IPS DF 4.7 (cell line): Measurements from ENCODE around the gene DAGLB.
A peak's percentile ranks its signal among the peaks of the same experiment; 100 is the strongest.
"Not testable (repeated sequence)": the region's sequence is repeated elsewhere in the genome, so short reads cannot be mapped to it uniquely, and the experiment has no call there.

ENCODE experiments used
- DNase-seq: peaks from one replicate; pipeline ENCODE4 v3.0.0-alpha.2; 2013; ENCODE audit warnings: low spot score; ENCODE audit errors: extremely low read depth

Gene DAGLB, protein sequence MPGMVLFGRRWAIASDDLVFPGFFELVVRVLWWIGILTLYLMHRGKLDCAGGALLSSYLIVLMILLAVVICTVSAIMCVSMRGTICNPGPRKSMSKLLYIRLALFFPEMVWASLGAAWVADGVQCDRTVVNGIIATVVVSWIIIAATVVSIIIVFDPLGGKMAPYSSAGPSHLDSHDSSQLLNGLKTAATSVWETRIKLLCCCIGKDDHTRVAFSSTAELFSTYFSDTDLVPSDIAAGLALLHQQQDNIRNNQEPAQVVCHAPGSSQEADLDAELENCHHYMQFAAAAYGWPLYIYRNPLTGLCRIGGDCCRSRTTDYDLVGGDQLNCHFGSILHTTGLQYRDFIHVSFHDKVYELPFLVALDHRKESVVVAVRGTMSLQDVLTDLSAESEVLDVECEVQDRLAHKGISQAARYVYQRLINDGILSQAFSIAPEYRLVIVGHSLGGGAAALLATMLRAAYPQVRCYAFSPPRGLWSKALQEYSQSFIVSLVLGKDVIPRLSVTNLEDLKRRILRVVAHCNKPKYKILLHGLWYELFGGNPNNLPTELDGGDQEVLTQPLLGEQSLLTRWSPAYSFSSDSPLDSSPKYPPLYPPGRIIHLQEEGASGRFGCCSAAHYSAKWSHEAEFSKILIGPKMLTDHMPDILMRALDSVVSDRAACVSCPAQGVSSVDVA

GRCh38 chr7:6447581-6448199, at the start of gene DAGLB:
TSS of gene DAGLB (minus strand) at chr7:6447954. CDS start at chr7:6447842, 112 bp downstream.
- peak; percentile 80 for DNase-seq

GRCh38 chr7:6497637-6497905, 49.8 kb upstream of the DAGLB start:
- DNase-seq, result no peak

DNA sequence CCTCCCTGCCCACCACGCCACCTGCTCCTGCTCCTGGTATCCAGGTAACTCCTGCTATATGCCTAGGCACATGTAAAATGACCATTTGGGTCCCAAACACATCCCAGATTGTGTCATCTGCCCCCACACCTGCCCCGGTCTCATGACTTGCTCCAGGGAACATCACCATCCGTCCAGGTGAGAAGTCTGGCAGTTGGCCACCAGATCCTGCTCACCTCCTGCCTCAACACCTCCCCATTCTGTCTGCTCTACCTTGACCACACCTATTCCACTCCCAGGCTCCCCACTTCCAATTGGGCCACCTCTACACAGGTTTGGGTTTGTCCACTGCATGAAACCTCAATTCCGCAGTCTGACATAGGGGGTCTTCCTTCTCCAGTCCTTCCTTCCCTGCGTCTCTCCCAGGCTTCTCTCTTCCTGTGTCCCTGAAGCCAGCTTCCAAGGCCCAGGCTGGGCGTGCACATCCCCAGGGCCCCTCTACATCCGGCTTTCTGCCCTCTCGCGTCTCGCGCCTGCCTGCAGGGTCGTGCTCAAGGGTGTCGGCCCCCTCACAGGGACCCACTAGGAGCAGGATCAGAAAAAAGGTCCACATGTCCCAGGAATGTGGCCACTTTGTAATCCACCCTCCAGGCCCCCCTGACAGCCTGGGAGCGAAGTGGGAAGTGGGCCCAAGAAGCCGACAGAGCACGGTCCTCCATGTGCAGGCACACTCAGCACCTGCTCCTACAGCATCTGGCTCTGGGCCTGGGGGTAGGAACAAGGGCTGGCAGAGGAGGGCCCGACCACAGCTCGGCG, 49.3 kb upstream of the DAGLB start:
- DNase-seq, result no peak

- no peak for DNase-seq
Measured at GRCh38 chr7:6495597-6496262, 48.0 kb upstream of the DAGLB start.

- no peak for DNase-seq
Measured at GRCh38 chr7:6494365-6494764, 46.6 kb upstream of the DAGLB start.

GRCh38 chr7:6491194-6491593, 43.4 kb upstream of the DAGLB start:
- no peak for DNase-seq

DNA sequence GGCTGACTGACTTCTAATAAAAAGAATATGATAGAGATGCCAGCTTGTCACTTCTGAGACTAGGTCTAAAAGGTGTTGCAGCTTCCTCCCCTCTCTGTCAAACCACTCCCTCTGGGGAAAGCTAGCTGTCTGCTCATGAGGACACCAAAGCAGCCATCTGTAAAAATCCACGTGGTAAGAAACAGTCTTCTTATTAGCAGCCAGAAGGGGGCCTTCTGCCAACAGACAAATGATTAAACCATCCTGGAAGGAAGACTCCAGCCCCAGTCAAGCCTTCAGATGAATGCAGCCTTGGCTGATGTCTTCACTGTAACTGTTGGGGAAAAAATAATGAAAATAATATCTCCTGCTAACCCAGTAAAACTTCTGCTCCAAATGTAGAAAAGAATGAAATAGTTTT, 41.9 kb upstream of the DAGLB start:
- no peak for DNase-seq

GRCh38 chr7:6487184-6487545, 39.4 kb upstream of the DAGLB start:
- DNase-seq, result no peak

DNA sequence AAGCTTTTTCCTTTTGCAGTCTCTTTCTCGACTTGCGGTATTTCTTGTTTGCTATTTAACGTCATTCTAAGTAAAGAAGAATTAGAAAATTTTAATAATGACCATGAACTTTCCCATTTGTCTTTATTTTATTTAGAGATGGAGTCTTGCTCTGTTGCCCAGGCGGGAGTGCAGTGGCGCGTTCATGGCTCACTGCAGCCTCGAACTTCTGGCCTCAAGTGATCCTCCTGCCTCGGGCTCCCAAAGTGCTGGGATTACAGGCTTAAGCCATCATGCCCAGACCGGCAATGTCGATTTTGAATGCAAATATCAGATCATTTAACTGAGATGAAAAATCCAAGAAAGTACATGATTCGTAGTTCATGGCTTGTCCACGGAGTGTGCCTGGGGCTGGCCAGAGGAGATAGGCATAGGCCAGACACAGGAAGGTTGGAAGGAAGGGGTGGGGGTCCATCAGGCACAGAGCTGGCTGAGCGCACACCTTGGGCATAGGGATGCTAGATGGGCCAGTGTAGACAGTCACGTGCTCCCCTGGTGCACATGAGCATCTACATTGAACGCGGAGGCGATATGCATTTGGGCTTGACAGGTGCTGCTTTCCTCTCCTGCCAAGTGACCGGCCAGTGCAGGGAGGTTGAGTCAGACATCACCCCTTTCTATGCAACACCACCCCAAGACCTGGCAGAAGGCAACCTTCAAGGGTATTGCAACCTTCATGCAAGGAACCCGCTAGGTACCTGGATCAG, 38.9 kb upstream of the DAGLB start:
- DNase-seq, result no peak

- no peak for DNase-seq
Measured at GRCh38 chr7:6482743-6483119, 35.0 kb upstream of the DAGLB start.

GRCh38 chr7:6482307-6482706, 34.6 kb upstream of the DAGLB start:
- DNase-seq, result no peak

- no peak for DNase-seq
Measured at GRCh38 chr7:6481445-6481844, 33.7 kb upstream of the DAGLB start.

DNA sequence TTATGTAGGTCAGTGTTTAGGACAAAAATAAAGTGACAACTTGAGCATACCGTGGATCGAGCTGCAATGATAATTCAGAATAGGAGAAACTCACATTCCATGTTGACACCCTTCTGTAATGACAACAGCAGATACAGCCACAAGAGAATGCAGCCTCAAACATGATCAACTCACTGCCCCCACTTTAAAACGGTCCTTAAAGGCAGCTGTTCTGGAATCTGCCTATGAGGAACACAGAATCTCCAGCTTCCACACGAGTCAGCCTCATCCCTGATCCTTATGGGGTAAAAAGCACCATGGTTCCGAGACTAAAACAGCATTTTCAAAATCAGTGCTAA, 32.5 kb upstream of the DAGLB start:
- DNase-seq, result no peak

DNA sequence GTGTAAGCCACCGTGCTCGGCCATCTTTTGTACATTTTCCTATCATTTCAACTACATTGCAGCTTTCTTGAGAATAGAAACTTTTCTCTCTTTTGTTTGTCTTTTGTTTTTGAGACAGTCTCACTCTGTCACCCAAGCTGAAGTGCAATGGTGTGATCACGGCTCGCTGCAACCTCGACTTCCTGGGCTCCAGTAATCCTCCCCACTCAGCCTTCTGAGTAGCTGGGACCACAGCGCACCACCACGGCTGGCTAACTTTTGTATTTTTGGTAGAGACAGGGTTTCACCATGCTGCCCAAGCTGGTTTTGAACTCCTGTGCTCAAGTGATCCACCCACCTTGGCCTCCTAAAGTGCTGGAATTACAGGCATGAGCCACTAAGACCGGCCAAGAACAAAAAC, 31.3 kb upstream of the DAGLB start:
- no peak for DNase-seq

- DNase-seq, result no peak
Measured at GRCh38 chr7:6478186-6478585, 30.4 kb upstream of the DAGLB start.

DNA sequence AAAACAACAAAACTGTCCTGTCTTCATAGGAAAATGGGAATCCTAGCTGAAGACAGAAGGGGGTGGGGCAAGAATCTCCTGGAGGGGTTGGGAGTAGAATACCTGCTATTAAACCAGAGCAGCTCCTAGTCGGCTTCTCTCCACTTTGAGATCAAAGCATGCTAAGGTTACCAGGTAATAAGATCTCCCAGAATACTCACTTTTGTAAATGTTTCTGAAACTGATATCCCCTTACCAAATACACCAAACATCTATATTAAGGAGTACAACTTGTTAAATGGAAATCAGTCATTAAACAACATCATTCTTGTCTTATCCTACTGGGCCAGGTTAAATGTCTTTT, 29.5 kb upstream of the DAGLB start:
- no peak for DNase-seq

DNA sequence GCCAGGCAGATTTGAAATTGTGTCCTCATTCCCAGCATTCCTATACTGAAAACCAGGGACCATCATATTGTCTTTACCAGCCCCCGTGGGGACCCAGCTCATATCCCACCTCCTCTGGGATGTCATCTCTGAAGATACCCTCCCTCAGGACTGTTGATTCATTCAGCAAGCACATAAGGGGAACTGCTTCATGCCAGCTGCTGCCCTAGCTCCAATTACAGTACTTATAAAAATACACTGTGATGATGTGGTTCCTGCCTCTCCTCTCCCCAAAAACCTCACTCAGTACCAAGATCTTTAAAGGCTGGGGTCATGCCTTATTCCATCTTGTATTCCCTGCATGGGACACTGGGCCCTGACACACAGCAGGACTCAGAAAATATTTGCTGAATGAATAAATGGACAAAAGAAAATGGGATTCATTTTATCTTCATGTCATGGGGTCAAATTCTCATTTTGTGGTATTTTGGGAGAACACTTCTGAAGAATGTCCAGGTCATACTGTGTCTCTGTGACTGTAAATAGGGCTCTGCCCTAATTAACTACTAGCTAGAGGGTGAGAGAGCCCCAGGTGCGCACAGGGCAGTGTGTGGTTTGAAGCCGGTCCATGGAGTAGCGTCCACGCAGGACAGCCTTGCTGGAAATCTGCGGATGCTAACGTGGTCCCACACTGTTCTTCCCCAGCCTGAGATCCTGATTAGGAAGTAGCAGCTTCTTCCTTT, 29.0 kb upstream of the DAGLB start:
- DNase-seq, result no peak

DNA sequence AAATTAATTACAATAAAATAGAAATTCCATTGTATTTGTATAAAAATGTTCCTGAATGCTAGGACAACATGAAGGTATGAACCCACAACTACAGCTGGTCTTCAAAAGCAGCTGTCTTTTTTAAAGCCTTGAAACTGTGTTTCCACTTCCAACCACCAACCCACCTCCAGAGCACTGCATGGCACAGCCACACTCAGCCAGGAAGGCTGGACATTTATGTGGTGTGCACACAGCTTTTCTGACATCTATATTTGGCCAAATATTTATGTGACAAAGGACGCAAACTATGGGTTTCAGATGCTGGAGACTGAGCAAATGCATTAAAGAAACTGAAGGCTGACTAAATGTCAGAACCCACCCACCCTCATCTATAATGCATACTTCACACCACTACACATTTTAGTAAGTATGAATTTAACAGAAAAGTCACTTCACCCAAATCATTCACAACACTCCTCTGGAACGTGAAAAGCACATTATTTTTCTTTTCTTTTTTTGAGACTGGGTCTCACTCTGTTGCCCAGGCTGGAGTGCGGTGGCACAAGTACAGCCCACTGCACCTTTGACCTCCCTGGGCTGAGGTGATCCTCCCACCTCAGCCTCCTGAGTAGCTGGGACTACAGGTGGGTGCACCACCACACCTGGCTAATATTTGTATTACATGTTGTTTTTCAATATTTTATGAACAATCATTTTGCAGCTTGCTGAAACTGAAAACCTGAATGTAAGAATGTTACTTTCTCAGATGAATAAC, 27.9 kb upstream of the DAGLB start:
- no peak for DNase-seq

- DNase-seq, result no peak
Measured at GRCh38 chr7:6465862-6466261, 18.1 kb upstream of the DAGLB start.

DNA sequence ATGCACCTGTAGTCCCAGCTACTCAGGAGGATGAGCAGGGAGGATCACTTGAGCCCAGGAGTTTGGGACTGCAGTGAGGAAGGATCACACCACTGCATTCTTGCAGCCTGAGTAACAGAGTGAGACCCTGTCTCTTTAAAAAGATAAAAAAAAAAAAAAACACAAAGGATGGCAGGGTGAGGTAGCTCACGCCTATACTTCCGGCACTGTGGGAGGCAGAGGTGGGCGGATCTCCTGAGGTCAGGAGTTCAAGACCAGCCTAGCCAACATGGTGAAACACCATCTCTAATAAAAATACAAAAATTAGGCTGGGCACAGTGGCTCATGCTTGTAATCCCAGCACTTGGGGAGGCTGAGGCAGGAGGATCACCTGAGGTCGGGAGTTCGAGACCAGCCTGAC, 15.9 kb upstream of the DAGLB start:
- not testable (repeated sequence) for DNase-seq
